Measurements from ENCODE around the gene BMI1.

BMI1 gene

DNA sequence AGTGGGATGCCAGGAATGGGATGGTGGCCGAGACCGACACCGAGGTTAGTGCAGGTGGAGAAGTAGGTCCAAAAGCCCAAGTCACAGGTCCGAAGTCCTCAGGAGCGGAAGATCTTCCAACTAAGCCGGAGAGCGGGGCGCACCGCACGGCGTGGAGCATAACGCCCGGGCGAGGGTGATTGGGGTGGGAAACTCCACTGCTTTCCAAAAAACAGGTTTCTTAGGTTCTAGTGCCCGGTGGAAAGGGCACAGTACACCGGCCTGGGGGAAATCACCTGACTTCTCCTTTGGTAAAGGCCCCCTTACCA lies 13.0 kb downstream of the BMI1 start:
- no peak for TF ChIP-seq ZFX (IDR thresholded peaks at IDR 0.05; ENCODE audit: borderline replicate concordance)
- TF ChIP-seq, protein P1, sequence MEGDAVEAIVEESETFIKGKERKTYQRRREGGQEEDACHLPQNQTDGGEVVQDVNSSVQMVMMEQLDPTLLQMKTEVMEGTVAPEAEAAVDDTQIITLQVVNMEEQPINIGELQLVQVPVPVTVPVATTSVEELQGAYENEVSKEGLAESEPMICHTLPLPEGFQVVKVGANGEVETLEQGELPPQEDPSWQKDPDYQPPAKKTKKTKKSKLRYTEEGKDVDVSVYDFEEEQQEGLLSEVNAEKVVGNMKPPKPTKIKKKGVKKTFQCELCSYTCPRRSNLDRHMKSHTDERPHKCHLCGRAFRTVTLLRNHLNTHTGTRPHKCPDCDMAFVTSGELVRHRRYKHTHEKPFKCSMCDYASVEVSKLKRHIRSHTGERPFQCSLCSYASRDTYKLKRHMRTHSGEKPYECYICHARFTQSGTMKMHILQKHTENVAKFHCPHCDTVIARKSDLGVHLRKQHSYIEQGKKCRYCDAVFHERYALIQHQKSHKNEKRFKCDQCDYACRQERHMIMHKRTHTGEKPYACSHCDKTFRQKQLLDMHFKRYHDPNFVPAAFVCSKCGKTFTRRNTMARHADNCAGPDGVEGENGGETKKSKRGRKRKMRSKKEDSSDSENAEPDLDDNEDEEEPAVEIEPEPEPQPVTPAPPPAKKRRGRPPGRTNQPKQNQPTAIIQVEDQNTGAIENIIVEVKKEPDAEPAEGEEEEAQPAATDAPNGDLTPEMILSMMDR (IDR thresholded peaks at IDR 0.05): no peak
- H3K27ac ChIP-seq: no peak overlapping the region

DNA sequence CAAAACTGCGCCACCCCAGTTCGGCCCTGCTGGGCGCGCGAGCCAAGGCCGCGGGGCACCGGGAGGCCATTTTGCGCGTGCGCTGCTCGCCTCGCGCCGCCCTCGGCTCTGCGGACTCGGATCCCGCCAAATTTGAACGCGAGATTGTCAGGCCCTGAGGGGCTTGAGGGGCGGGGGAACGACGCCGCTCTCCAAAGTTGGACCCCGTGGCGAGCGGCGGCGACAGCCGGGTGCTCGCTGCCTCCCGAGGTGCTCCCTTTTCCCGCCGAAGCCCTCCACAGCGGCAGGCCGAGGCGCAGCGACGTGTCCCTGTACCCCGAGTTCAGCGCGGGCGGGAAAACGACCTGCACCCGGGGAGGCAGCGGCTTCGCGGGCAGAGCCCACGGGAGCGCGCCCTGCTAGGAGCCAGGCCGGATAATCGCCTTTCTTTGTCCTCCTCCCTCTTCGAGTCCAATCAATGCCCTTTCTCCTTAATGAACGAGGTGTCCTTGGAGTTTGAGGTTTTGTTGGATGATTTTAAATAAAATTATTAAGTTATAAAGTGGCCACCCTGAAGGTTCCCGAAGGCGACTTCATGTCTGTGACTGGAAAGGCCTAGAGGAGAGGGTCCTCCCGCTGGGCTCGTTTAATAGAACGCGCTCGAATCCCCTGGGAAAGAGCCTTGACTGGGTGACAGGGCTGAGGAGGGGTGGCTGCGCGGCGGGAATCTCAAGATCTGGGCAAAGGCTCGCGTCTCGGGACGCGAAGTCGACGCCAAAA lies 13.7 kb downstream of the BMI1 start:
- TF ChIP-seq ZFX (IDR thresholded peaks at IDR 0.05; ENCODE audit: borderline replicate concordance): no peak
- TF ChIP-seq, protein P1 (IDR thresholded peaks at IDR 0.05): no peak
- H3K27ac ChIP-seq: no peak overlapping the region

DNA sequence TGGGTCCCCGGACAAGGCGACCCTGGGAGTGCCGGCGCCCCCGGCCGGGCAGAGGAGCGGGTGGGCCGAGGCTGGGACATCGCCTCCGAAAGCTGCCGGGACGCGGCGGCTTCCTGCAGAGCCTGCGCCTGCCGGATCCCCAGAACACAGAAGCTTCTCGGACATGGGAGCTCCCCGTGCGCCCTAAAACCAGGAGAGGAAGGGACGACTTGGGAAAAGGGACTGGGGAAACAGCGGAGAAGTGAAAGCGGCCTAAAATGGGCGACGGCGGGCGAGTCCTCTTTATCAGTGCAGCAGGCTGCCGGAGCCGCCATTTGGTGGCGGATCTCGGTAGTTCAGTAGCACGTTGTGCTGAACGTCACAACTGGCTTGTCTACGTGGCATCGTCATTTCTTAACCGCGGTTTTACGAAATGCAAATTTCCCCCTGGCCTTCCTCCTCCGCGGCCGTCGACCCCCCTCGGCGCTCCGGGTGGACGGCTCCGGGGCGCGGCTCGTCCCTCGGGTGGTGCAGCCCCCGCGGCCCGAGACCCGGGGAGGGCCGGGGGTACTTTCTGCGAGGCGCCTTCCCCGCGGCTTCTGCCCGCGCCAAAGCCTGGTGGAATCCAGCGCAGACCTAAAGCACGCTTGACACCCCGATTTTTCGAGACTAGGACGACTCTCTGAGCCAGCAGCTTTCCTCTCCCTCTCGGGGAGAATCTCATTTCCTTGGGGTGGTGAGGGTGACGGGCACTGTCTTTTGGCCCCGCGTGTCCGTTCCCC lies 14.5 kb downstream of the BMI1 start:
- no peak for TF ChIP-seq ZFX (IDR thresholded peaks at IDR 0.05; ENCODE audit: borderline replicate concordance)
- TF ChIP-seq, protein P1 (IDR thresholded peaks at IDR 0.05): no peak
- H3K27ac ChIP-seq: no peak overlapping the region

DNA sequence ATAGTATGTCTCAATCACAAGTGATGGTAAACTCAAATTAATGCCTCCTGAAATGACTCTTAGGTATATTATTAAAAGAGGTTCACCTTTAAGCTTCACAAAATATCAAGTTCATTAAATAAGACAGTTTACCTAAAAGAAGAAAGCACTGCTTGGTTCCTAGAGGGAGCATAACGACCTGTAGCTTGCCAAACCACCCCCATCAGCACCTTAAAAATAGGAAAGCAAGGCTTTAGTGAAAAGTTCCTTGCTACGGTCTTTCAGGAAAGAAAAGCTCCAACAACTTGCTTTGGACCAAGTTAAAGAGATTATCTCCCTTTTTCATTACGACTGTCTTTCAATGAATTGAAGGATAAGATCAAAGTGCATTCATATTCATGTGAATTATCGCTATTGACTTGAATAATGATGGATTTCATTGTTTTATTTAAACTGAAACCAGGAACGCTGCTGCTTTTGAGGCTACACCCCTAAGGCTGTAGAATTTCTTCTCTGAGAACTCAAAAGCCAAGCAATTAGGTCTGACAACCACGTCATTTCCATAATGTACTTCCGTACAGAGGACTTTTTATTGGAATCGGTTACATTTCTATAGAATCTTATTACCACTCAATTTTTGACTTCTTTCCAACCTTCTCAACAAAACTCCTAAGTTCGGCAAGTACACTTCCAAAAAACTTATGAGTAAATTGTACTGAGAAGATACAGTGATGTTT lies 17.4 kb downstream of the BMI1 start:
- H3K27ac ChIP-seq: no peak overlapping the region
- no peak for TF ChIP-seq ZFX (IDR thresholded peaks at IDR 0.05; ENCODE audit: borderline replicate concordance)
- TF ChIP-seq, protein P1 (IDR thresholded peaks at IDR 0.05): no peak

DNA sequence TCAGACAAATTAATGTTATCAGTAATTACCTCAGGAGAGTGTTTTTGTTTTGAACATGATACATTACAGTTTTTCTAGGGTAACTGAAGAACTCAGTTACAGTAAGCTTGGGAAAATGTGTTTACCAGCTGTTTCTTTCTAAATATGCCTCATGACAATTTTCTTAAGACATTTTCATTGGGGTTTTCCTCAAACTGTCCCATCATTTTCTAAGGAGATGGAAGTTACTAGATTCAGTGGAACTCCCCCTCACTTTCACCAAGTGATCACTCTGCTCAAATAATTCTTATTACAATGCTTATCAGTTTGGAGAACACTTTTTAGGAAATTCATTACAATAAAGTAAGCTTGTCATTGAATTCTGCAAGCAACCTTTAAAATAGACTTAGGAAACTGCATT lies 18.0 kb downstream of the BMI1 start:
- TF ChIP-seq, protein P1 (IDR thresholded peaks at IDR 0.05): no peak
- TF ChIP-seq ZFX (IDR thresholded peaks at IDR 0.05; ENCODE audit: borderline replicate concordance): no peak
- no peak overlapping the region for H3K27ac ChIP-seq

DNA sequence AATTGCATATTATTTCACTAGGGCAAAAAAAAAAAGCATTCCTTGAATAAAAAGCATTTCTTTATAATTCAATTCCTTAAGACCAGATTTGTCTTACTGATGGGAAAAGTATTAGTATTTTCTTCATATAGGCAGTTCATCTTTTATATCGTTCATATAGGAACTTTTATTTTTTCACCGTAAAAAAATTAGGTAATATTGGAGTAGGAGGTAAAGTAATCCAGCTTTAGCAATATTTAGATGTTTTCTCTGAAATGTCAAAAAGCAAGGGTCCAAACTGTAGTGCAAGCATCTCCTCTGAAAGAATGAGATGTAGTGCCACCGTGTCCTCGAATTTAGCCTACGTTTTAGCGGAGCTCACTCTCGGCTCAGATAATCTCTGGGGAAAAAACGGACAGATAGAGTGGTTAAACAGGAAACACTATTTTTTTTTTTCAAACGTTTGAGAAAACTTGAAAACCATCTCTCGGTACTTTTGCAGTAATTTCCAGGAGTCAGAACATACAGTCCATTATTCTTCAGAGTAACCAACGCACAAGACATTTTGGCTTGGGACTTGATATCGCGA lies 18.9 kb downstream of the BMI1 start:
- peak overlapping the region; percentile 74 for H3K27ac ChIP-seq
- TF ChIP-seq, protein P1 (IDR thresholded peaks at IDR 0.05): no peak
- no peak for TF ChIP-seq ZFX (IDR thresholded peaks at IDR 0.05; ENCODE audit: borderline replicate concordance)
